Stimulated activated CD8-positive, alpha-beta memory T cell treated with anti-CD3 and anti-CD28 coated beads, Interleukin-4, amount 100 ng/mL, for 4 hours (primary cell): ENCODE measurements around the gene SYF2.
A peak's percentile ranks its signal among the peaks of the same experiment; 100 is the strongest.
"Not testable (repeated sequence)": the region's sequence is repeated elsewhere in the genome, so short reads cannot be mapped to it uniquely, and the experiment has no call there.

Experiments used
- DNase-seq, 2 donors: peaks; one replicate each; pipeline ENCODE4 v3.0.0-alpha.2; 2020; ENCODE audit warnings: low read depth in 2 of 2, low spot score in 1 of 2

SYF2 gene

DNA sequence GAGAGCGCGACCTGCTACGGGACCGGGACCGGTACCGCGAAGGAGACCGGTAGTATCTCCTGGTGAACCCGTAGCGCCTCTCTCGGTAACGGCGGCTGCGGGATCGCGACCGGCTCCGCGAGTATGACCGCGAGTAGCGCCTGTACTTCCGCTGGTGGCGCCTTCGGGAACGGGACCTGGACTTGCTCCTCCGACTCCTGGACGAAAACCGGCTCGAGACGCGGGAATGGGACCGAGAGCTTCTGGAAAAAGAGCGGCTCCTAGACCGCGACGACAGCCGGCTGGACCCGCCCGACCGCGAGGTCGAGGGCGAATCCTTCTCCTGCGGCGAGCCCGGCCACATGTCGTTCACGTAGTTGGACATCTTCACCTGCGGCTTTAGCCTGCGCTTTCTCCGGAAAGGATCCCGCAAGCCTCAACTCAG is 14.3 kb upstream of the SYF2 start:
- DNase-seq = no peak

DNA sequence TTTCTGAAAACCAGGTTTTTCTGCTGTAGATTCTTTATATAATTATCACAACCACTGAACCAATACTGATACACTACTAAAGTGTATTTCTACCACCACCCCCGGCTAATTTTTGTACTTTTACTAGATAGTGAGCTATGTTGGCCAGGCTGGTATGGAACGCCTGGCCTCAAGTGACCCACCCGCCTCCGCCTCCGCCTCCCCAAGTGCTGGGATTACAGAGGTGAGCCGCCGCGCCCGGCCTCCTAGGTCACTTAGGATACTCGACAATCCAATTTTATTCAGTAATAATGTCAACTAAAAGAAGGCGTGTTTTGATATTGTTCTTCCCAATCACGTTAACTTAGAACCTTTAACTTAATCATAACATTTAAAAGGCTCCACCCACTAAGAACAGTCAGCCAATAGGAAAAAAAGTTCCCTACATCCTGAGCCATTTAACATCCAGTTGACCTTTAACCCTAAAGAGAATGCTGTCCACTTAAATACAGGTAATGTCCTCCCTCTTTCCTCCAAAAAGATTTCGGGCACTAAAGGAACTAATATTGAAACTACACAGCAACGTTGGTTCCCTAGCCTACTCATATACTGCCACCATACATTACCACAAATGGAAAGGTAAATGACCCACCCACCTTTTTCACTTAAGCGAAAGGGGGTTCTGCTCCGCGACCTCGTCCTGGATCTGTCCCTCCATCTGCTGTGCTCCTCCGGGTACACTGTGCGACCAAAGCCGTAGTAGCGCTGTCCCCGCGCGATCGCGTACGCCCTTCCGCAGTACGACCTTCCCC is 13.7 kb upstream of the SYF2 start:
- no peak for DNase-seq

DNA sequence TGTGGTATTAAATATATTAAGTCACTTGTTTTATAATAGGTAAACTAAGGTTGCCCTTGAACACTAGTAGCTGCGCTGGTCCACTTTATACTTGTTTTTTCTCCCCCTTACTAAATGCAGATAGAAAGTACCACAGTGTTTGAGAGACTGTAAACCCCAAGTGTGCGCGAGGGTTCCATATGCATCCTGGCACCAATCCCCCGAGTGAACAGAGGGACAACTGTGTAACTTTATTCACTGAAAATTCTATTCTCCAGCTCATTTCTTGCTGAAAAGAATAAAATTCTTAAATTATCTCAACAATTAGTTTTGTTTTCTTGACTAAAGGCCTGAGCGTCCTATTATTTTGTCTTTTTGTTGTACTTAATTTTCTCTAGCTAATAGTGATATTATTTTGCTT is 13.1 kb upstream of the SYF2 start:
- DNase-seq = no peak

DNA sequence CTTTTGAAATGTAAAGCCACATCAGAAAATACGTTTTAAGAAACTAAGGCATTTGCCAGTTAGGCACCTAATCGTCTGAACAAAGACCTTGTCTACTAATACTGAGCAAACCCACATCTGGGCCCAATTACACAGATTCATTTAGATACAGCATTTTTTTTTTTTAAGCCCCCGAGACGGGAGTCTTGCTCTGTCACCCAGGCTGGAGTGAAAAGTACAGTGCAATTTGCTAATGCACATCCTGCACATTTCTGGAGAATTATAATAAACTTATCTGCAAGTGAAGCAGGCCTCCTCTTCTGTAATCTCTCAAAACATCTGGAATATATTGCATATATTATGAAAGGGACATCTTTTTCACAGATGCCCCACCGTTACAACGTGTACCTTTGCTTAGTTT is 11.6 kb upstream of the SYF2 start:
- DNase-seq = no peak

DNA sequence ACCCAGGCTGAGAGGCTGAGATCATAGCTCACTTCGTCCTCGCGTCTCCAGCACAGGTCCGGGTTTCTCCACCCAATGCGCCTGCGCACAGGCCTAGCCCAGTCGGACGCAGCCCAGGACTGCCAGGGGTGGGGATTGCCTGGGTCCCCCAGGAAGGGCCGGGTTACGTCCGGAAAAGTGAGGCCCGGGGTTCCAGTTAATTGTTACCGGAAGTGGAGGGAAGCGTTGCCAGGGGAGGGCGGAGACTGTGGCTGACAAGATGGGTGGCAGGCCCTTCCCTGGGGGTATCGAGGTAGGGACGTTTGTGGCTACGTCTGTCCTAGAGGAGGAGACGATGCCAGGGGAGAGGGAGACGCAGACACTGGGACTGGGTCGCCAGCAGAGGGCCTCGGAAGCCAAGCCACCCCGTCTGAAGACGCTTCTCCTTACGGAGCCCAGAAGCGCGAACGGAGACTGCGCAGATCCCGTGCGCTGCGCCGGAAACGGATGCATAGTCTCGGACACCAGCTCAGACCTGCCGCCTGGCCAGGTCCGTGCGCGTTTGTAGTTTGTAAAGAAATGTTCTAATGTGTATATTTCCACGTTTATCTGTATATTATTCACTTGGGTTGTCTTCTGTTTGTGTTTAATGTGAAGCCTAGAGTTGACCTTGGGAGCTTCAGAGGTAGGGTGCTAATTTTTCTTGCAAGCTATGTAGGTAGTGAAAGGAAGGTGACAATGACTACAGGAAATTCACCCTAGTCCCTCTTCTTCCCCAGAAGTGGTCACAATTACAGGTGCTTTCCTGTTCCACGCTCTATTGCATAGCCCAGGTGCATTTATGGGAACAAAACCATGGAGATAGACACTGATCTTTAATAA is 7.6 kb upstream of the SYF2 start:
- peak; percentile 58 to 73 for DNase-seq

DNA sequence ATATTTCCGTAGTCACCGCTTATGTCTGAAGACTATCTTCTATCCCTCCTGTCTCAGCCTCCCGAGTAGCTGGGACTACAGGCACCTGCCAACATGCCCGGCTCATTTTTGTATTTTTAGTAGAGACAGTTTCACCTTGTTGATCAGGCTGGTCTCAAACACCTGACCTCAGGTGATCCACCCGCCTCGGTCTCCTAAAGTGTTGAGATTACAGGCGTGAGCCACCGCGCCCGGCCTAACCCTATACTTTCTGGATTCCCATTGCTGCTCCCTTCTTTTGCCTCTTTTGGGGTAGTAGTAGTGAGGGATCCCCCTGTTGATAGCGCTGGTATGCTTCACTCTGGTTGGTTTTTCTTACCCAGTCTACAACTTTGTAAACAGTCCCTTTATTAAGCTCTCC is 5.7 kb upstream of the SYF2 start:
- DNase-seq = no peak

DNA sequence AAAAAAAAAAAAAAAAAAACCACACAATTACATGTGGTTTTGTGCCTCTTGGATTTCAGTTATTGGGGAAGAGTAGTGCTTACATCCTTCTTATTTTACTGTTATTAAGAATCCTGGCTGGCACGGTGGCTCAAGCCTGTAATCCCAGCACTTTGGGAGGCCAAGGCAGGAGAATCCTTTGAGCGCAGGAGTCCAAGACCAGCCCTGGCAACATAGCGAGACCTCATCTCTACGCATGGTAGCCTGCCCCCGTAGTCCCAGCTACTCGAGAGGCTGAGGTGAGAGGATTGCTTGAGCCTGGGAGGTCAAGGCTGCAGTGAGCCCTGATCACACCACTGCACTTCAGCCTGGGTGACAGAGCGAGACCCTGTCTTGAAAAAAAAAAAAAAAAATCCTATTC is 4.0 kb upstream of the SYF2 start:
- DNase-seq = not testable (repeated sequence)

DNA sequence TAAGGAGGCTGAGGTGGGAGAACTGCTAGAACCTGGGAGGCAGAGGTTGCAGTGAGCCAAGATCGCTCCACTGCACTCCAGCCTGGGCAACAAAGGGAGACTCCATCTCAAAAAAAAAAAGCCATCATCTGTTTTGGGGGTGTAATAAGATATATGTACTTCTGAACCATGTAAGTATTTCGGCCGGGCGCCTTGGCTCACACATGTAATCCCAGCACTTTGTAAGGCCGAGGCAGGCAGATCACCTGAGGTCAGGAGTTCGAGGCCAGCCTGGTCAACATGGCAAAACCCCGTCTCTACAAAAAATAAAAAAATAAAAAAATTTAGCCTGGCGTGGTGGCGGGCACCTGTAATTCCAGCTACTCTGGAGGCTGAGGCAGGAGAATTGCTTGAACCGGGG is 3.1 kb upstream of the SYF2 start:
- not testable (repeated sequence) for DNase-seq

DNA sequence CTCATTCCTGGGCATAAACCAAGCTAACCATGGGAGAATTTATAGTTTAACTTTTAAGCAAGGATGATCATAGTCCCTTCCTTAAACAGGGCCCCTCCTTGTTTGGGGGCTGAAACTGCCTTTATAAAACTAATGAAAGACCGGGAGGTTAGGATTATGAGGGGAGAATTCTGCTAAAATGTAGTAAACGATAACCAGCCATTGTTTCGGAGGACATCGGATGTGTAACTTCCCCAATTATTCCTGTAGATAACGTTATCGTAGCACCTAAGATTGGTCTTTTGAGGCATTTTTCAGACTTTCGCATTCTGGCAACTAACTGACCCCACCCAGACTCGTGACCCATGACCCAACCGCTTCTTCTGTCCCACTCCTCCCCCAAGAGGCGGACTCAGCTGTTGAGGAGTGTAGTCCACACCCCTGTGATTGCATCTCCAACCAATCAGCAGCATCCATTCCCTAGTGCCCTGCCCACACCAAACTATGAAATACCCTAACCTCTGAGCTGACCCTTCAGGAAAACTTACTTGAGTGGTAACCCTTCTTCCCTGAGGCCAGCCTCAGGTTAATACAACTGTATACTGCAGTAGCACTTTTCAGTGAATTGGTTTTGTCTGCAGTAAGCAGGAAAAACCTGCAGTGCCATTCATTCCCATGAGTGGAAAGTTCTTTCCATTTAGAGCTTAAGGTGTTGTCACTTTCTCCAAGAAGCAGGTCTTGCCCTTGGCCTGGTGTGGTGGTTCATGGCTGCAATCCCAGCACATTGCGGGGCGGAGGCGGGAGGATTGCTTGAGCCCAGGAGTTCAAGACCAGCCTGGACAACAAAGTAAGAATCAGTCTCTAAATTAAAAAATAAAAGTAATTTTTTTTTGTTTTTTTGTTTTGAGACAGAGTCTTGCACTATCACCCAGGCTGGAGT is 823 bp upstream of the SYF2 start:
- DNase-seq = peak in 1 of 2 donors; percentile 7

DNA sequence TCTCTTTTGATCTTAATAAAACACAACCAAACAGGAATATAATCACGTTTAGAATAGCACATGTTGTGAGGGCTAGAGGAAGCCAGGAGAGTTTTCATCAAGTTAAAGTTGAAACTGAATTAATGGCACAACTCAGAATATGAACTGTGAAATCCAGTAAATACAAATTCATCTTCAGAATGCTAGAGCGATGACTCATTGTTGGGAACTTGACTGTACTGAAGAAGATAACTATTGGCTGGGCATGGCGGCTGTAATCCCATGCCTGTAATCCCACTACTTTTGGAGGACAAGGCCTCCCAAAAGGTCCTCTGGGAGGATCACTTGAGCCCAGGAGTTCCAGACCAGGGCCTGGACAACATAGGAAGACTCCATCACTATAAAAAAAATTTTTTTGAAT is 8.8 kb downstream of the SYF2 start:
- DNase-seq = no peak

DNA sequence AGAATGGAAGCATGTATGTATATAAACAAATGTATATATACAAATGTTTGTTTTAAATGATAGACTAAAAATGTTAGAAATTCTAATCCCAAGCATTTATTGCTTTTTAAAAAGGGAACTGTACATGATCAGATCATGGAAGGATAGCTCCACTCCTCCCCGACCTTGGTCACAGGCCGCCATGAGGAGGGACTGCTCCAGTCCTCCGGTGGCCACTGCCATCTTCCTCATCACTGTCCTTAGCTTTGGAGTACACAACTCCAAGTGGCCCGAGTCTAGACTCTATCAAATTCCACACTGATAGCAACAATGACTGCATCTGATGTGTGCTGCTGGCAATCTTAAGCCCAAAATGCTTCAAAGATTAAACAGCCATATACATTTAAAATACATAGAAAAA is 9.7 kb downstream of the SYF2 start:
- no peak for DNase-seq

DNA sequence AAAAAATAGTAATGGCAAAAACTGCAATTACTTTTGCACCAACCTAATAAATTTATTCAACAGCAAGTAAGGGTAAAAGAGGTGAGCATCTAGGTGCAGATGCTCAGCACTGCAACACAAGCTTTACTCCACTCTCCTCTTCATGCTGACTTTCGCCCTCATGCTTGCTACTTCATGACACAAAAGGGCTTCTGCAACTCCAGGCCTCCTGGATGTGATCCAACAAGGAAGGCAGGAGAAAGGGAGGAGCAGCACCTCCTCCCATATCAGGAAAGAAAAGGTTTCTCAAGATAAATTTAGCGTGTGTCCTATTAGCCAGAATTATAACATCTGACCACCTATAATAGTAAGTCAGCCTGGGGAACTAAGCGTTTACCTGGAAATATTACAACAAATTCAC is 11.6 kb downstream of the SYF2 start:
- DNase-seq = no peak

DNA sequence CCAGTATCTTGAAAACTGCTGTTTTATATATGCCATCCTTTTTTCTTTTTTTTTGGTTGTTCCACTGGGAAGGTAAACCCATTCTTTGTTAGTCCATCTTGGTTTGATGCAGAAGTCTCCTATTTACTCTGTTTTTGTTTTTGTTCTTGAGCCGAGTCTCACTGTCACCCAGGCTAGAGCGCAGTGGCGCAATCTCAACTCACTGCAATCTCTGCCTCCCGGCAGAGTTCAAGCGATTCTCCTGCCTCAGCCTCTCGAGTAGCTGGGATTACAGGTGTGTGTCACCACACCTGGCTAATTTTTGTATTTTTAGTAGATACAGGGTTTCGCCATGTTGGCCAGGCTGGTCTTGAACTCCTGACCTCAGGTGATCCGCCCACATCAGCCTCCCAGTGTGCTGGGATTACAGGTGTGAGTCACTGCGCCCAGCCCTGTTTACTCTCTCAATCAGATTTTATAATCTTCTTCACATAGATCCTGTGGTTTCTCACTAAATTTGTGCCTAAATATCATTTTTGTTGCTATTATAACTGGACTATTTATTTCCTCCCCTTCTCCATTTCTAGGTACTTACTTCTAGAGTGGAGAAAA is 12.5 kb downstream of the SYF2 start:
- no peak for DNase-seq

DNA sequence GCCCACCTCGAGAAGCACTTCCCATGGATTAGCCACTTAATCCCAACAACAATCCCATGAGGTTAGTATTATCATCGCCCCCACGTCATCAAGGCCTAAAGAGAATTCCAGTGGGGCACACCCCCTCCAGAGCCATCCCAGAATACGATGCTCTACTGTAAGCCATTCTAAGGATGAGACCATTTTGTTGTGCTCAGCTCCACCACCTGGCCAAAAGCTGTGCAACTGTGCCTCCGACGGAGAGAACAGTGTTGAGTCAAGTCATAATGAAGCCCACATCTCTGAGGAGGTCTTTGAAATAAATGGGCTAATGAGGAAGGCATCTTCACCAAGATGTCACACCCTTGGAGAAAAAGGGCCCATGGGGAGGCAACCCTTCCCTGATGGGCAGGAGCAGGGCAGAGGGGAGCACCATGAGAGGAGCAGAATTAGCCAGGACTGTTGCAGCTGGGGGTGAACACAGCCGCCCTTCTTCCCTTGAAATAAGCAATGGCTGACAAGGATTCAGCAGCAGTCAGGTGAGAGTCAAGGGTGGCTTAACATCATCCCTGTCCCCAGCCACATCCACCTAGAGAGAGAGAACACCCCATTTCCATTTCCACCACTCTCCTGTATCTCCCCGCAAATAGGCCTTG is 14.6 kb downstream of the SYF2 start:
- DNase-seq = no peak

DNA sequence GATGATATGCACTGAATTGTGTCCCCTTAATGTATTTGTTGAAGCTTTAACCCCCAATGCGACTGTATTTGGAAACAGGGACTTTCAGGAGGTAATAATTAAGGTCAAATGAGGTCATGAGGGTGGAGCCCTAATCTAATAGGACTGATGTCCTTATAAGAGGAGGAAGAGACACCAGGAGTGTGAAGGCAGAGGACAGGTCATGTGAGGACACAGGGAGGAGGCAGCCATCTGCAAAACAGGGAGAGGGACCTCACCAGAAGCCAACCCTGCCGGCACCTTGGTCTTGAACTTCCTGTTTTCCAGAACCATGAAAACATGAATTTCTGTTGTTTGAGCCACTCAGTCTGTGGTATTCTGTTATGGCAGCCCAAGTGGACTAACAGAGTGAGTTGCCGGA is 15.3 kb downstream of the SYF2 start:
- no peak for DNase-seq

DNA sequence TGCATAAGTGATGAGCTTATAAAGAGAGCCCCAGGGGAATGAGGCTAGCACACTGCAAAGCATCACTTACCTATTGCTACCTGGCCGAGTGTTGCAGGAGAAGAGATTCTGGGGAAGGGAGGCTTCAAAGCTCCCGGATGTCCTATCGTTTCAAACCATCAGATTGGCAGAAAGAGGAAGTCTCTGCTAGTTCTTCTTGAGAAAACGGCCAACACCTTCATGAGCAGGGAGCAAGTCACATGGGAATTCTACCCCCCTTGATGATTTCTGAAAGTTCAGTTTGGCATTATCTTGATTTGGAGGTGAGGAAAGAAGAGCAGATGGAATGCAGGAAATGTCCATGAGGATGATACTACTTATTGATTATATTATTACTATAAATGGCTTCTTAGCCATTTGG is 16.2 kb downstream of the SYF2 start:
- DNase-seq = no peak

DNA sequence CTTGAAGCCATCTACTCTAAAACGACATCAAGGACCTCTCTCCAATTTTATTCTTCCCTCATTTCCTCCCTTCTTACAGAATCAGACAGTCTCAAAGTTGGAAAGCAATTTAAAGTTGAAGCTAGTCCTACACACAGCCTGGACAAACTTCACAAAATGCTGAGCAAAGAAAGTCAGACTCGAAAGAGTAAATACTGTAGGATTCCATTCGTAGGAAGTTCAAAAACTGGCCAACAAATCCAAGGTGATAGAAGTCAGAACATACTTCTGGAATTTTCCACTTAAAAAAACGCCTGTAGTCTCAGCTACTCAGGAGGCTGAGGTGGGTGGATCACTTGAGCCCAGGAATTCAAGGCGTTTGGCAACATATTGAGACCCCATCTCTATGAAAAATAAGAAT is 19.6 kb downstream of the SYF2 start:
- no peak for DNase-seq

DNA sequence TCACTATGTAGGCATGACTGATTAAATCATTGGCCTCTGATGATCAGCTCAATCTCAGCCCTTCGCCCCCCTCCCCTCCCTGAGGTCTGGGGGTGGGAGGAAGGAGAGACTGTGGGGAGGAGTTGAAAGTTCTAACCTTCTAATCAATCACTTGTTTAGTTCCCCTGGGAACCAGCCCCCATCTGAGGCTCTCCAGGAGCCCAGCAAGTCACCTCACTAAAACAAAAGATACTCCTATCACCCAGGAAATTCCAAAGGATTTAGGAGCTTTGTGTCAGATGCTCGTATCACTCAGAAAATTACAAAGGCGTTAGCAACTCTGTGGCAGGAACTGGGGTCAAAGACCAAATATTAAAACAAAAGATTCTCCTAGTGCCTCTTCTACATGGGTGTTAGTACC is 21.6 kb downstream of the SYF2 start:
- no peak for DNase-seq

DNA sequence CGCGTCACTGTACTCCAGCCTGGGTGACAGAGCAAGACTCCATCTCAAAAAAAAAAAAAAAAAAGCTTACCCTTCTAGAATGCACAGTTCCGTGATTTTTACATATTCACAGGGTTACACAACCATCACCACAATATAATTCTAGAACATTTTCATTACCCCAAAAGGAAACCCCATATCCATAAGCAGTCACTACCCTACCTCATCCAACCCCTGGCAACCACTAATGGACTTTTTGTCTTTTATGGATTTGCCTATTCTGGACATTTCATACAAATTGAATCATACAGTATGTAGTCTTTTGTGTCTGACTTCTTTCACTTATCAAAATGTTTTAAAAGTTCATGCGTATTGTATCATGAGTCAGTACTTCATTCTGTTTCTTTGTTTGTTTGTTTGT is 22.8 kb downstream of the SYF2 start:
- no peak for DNase-seq

DNA sequence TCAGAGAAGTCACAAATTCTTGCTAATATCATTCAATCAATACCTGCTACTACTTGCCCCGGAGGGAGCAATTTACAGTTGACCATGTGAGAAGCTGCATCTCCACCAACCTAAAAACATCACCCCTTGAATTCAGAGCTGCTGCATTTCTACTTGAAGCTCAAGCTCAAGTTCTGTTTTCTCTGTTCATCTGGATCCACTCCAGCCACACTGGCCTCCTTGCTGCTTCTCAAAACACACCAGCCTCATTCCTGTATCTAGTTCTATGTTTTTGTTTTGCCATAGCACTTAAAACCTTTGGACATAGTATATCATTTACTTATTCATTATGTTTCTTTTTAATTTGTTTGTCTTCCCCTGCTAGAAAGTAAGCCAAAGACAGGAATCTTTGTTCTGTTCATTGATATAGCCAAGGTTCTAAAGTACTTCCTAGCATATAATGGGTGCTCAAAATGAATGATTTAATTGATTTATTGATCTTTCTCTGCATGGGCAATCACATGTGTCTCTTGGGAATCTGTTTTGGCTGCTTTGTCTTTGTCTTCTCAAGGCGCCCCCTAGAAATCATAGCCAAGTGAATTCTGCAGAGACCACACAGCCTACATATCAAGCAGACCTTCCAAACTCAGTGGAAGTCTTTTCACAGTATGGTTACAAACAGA is 23.6 kb downstream of the SYF2 start:
- no peak for DNase-seq
